NCI-H510A (cell line): Measurements from ENCODE around the gene ORC1.

Experiments used
- DNase-seq: peaks from one replicate; lab custom pipeline; 2025; lab: John Stamatoyannopoulos, UW

Gene ORC1

DNA sequence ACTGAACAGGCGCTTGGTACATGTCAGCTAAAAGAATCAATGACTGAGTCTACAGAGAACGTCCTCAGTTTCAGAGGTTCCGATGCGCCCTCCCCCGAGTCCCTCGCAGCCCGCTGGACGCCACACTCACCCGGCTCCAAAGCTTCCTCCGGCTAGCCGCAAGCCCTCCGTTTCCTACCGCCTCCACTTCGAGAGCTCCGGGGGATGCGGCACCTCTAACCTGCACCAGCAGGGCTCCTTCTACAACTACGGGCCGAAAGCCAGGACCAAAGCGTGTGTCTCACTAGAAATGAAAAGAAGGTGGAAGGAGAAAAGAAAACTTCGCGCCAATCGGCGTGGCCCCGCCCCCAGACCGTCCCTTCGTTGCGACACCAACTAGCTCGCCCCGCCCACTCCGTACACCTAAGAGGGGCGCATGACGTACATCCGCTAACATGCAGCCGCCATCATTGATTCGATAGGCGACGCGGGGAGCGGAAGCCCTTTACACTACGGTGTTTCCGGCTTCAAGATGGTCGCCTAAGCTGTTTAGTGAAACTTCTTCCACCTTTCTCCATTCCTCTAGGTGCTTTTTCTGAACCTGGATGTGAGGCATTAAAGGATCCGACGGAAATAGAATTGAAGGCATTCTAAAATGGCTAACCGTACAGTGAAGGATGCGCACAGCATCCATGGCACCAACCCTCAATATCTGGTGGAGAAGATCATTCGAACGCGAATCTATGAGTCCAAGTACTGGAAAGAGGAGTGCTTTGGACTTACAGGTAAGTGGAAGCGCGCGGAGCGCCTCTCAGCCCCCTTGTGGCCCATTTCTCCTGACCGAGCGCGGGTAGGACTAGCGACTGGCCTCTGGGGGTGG is at the start of gene ORC1, which contains the start of gene PRPF38A:
Gene ORC1 (minus strand): TSS at position 308 of the 859 bp plus-strand sequence. CDS start 2,200 bp downstream, outside the sequence.
Gene PRPF38A (plus strand): TSS at position 487 of the 859 bp plus-strand sequence. CDS start 148 bp downstream, at position 635.
- peak; percentile 98 for DNase-seq

GRCh38 chr1:52444463-52444862 is 40.2 kb upstream of the ORC1 start:
- no peak for DNase-seq

DNA sequence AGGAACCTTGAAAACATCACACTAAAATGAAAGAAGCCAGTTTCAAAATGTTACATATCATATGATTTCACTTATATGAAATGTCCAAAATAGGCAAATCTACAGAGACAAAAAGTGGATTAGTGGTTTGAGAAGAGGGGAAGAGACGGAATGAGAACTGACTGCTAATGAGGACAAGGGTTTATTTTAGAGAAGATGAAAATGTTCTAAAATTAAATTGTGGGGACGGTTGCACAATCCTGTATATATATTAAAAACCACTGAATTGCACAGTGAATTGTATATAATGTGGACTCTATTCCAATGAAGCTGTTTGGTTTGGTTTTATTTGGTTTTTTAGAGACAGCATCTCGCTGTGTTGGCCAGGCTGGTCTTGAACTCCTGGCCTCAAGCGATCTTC is 35.8 kb upstream of the ORC1 start:
- DNase-seq: no peak

DNA sequence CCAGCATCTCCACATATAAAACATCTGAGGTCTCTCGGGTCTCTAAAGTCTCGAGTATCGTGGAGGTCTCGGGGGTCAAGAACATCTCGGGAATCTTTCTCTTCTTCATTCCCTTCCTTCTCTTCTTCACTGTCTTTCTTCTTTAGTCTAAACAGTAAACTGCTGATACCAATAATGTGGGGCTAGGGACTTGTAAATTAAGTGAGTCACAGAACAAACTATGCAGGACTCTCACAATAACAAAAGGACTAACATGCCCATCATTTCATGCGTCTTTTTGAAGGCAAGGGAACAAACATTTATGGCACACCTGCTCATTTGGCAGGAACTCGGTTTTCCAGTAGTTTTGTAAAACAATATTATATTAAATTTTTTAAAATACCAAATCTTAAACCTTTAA is 32.6 kb upstream of the ORC1 start:
- DNase-seq: no peak

GRCh38 chr1:52435650-52436049 is 31.4 kb upstream of the ORC1 start:
- no peak for DNase-seq

GRCh38 chr1:52435211-52435610 is 31.0 kb upstream of the ORC1 start:
- DNase-seq: no peak

- DNase-seq: no peak
Measured at GRCh38 chr1:52432807-52433206, 28.6 kb upstream of the ORC1 start.

GRCh38 chr1:52427152-52427551 is 22.9 kb upstream of the ORC1 start:
- no peak for DNase-seq

- no peak for DNase-seq
Measured at GRCh38 chr1:52426371-52426770, 22.1 kb upstream of the ORC1 start.

GRCh38 chr1:52424813-52425212 is 20.6 kb upstream of the ORC1 start:
- no peak for DNase-seq

DNA sequence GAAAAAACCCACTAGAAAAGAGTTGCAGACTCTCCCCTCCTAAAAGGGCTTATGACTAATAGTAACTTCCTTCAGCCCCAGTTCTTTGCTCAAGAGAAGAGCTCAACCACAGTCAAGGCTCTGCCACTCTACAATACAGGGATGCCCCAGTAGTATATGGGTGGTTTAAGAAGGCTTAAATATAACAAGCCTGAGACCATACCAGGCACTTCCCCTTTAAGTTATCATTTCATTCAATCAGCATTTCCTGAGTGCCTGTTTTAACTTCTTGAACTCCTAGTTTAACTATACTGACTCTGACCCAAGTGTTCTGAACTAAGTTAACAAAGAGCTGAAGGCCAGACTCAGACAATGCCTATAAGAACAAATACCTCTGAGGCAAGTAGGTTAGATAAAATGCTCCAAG is 20.0 kb upstream of the ORC1 start:
- no peak for DNase-seq

GRCh38 chr1:52423771-52424170 is 19.5 kb upstream of the ORC1 start:
- no peak for DNase-seq

- no peak for DNase-seq
Measured at GRCh38 chr1:52423055-52423454, 18.8 kb upstream of the ORC1 start.

GRCh38 chr1:52420713-52421112 is 16.5 kb upstream of the ORC1 start:
- no peak for DNase-seq

- DNase-seq: no peak
Measured at GRCh38 chr1:52416811-52417210, 12.6 kb upstream of the ORC1 start.

- no peak for DNase-seq
Measured at GRCh38 chr1:52414942-52415341, 10.7 kb upstream of the ORC1 start.

GRCh38 chr1:52413410-52413989 is 9.3 kb upstream of the ORC1 start:
- no peak for DNase-seq

DNA sequence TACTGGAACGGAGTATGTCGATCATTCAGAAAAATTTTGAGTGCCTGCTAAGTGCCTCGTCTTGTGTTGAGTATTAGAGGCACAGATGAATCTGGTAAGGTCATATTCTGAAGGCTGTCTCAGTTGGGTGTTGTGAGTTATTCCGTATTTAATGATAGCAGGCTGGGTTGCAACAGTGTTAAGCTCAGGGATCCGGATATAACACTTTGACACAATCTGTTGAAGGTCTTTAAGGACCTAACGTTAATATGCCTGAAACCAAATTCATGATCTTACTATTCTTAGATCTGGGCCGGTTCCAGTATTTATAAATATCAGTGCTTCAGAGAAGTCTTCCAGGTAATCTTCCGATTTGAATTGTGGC is 734 bp upstream of the ORC1 start:
- DNase-seq: no peak

GRCh38 chr1:52403566-52404115 is 582 bp downstream of the ORC1 start:
- DNase-seq: peak; percentile 31

DNA sequence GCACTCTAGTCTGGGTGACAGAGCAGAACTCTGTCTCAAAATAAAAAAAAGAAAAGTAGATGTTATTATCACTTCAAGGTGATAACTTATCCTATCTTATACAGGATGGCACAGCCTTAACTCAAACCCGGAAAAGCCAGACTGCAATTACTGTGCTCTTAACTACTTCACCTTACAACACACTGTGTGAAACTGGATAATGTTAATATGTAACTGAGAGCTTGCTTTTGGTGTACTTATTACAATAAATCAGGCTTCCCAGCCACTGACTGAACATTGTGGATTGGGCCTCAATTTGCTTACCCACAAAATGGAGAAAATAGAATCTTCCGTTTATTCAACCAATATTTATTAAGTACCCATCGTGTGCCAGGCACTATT is 1.4 kb downstream of the ORC1 start:
- DNase-seq: no peak

DNA sequence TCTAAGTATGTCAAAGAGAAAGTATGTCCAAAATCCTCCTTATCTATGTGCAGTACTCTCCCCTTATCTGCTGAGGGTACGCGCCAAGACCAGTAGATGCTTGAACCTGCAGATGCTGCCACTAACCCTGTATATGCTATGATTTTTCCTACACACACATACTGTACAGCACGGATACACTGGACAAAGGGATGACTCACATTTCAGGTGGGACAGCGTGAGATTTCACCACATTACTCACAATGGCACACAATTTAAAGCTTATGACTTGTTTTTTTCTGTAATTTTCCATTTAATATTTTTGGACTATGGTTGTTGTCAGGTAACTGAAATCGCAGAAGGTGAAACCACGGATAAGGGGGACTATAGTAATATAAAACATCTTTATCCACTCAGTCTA is 4.1 kb downstream of the ORC1 start:
- no peak for DNase-seq

GRCh38 chr1:52399629-52400028 is 4.6 kb downstream of the ORC1 start:
- no peak for DNase-seq

GRCh38 chr1:52393174-52393573 is 11.0 kb downstream of the ORC1 start:
- no peak for DNase-seq
